GM19099 (cell line): ENCODE results near the gene CYP2A13.

Source experiments
- POLR2A ChIP-seq: IDR thresholded peaks from 3 replicates; pipeline ENCODE4 v1.6.1; 2011; ENCODE audit warnings: low read depth; ENCODE audit not compliant: insufficient read length; ENCODE audit errors: extremely low read depth

Gene CYP2A13

GRCh38 chr19:41088151-41088550 is at the start of gene CYP2A13:
Gene CYP2A13 (plus strand): TSS chr19:41088451. CDS start chr19:41088472, 21 bp downstream.
- no peak for TF ChIP-seq POLR2A

- no peak for TF ChIP-seq POLR2A
Measured at GRCh38 chr19:41039806-41040205, 48.4 kb upstream of the CYP2A13 start.

GRCh38 chr19:41050426-41050825 is 37.8 kb upstream of the CYP2A13 start:
- no peak for TF ChIP-seq POLR2A

DNA sequence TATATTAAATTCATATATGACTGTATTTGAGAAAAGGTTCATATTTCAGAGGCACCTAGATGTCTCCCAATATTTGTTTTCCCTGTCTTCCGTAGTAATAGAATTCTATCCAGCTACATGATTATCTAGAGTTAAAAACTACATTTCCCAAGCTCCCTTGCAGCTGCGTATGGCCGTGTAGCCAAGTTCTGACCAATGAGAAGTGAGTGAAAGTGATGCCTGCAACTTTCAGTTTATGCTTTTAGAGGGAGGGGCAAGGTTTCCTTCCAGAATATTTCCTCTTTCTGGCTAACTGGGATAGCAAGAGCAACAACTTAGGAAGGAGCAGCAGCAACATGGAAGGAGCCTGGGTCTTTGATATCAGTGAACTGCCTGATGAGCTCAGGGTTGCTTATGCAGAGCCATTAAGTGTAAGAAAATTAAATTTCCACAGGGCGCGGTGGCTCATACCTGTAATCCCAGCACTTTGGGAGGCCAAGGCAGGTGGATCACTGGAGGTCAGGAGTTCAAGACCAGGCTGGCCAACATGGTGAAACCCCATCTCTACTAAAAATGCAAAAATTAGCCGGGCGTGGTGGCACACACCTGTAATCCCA is 23.2 kb upstream of the CYP2A13 start:
- no peak for TF ChIP-seq POLR2A

DNA sequence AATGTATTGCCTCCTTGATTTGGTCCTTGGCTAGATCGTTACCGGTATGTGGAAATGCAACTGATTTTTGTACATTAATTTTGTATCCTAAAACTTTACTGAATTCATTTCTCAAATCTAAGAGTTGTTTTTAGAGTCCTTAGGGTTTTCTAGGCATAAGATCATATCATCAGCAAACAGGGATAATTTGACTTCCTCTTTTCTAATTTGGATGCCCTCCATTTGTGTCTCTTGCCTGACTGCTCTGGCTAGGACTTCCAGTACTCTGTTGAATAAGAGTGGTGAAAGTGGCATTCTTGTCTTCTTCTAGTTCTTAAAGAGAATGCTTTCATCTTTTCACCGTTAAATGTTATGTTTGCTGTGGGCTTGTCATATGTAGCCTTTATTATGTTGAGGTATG is 12.0 kb upstream of the CYP2A13 start:
- TF ChIP-seq POLR2A = no peak

- TF ChIP-seq POLR2A = no peak
Measured at GRCh38 chr19:41083516-41083915, 4.7 kb upstream of the CYP2A13 start.

- no peak for TF ChIP-seq POLR2A
Measured at GRCh38 chr19:41085748-41086415, 2.4 kb upstream of the CYP2A13 start.

GRCh38 chr19:41089959-41090358 is 1.7 kb downstream of the CYP2A13 start:
- no peak for TF ChIP-seq POLR2A

GRCh38 chr19:41095703-41096102 is 7.5 kb downstream of the CYP2A13 start:
- TF ChIP-seq POLR2A = no peak

DNA sequence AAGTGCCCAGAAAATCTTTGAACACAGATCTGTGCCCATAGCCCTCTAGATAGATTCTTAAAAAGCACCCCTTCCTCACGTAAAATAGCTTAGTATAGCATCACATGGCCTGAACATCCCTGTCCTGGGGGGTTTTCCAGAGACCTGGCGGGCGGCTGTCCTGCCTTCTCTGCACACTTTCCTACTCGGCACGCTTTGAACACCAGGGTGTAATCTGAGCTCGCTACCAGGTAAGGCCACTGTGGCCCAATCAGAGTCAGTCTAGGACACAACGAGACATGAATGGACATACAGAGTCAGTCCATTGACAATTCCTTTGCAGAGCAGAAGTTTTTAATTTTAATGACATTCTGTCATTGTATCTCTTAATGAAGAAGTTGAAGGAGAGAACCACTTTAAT is 8.1 kb downstream of the CYP2A13 start:
- no peak for TF ChIP-seq POLR2A

GRCh38 chr19:41097302-41097701 is 9.1 kb downstream of the CYP2A13 start:
- no peak for TF ChIP-seq POLR2A

GRCh38 chr19:41098762-41099161 is 10.5 kb downstream of the CYP2A13 start:
- no peak for TF ChIP-seq POLR2A

- TF ChIP-seq POLR2A = no peak
Measured at GRCh38 chr19:41106177-41106576, 17.9 kb downstream of the CYP2A13 start.

- TF ChIP-seq POLR2A = no peak
Measured at GRCh38 chr19:41111296-41111695, 23.0 kb downstream of the CYP2A13 start.

GRCh38 chr19:41111750-41112295 is 23.6 kb downstream of the CYP2A13 start:
- TF ChIP-seq POLR2A = no peak

DNA sequence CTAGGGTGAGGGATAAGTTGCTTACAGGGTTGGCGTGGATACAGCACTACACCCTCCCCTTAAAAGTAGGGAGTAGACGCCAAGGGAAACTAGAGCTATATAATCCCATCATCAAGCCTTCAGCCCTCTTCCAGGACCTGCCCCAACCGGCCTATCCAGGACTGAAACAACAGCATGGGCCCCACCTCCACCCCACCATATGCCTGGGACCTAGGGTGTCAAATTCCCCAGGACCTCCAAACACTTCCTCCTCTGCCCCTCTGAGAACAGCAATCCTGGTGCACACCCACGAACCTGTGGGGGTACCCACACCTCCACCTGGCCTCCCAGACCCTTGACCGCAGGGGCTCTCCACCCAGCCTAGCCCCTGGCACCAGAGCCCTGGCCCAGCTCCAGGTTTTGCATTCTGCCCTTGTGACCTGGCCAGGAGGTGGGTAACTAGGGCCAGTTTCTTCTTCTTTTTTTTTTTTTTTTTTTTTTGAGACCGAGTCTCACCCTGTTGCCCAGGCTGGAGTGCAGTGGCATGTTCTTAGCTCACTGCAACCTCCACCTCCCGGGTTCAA is 24.6 kb downstream of the CYP2A13 start:
- TF ChIP-seq POLR2A = no peak
